GM12878 (cell line): ENCODE measurements around the gene VPS16. TPM values are rescaled to one million over a fixed set of nuclear protein-coding genes. Genes with fewer than 3 reads are reported as not detected.

ENCODE experiments used
- ASH2L ChIP-seq: fragments of 300-600, 200-600 bp; sonication (generic); IDR thresholded peaks from 2 replicates; pipeline ENCODE4 v1.6.1; 2017; ENCODE audit warnings: low read depth, mild to moderate bottlenecking, borderline replicate concordance
- CBX5 ChIP-seq: sonication (generic); IDR thresholded peaks from 2 replicates; pipeline ENCODE4 v1.6.1; 2016; ENCODE audit warnings: low read depth, moderate library complexity, mild to moderate bottlenecking, inconsistent platforms
- CEBPB ChIP-seq, 2 experiments: fragments of 150-350 bp in 1 of 2; IDR thresholded peaks; 2 replicates each; pipeline ENCODE4 v1.6.1; 2012 to 2014; ENCODE audit warnings: low read depth in 2 of 2, low read length in 2 of 2, borderline replicate concordance in 1 of 2, inconsistent platforms in 1 of 2
- CHD1 ChIP-seq: IDR thresholded peaks from 2 replicates; pipeline ENCODE4 v1.6.1; 2012; ENCODE audit warnings: low read depth, low read length, improper control_type of control experiment
- CREM ChIP-seq: IDR thresholded peaks from 2 replicates; pipeline ENCODE4 v1.6.1; 2014; ENCODE audit warnings: antibody characterized with exemption, low read depth
- EED ChIP-seq: sonication (generic); IDR thresholded peaks from 2 replicates; pipeline ENCODE4 v1.6.1; 2016; ENCODE audit warnings: antibody characterized with exemption, low read depth
- HDAC2 ChIP-seq: fragments of 200-600 bp; sonication (generic); IDR thresholded peaks from 2 replicates; pipeline ENCODE4 v1.6.1; 2017
- JUNB ChIP-seq: IDR thresholded peaks from 2 replicates; pipeline ENCODE4 v1.6.1; 2016; ENCODE audit warnings: antibody characterized with exemption, mild to moderate bottlenecking
- KLF5 ChIP-seq: fragments of 450-650 bp; IDR thresholded peaks from 2 replicates; pipeline ENCODE4 v1.6.1; 2014; ENCODE audit warnings: mild to moderate bottlenecking; ENCODE audit not compliant: partially characterized antibody
- MEF2B ChIP-seq: fragments of 450-650 bp; IDR thresholded peaks from 2 replicates; pipeline ENCODE4 v1.6.1; 2018; ENCODE audit warnings: mild to moderate bottlenecking, moderate library complexity; ENCODE audit not compliant: partially characterized antibody, poor library complexity, severe bottlenecking
- MXI1 ChIP-seq: fragments of 150-350 bp; IDR thresholded peaks from 2 replicates; pipeline ENCODE4 v1.6.1; 2011; ENCODE audit warnings: low read depth, mild to moderate bottlenecking, inconsistent platforms, low read length, improper control_type of control experiment
- NRF1 ChIP-seq: conservative IDR thresholded peaks from 2 replicates; pipeline ENCODE4 v1.6.1; 2011; ENCODE audit warnings: mild to moderate bottlenecking, low read depth, low read length, improper control_type of control experiment
- POU2F2 ChIP-seq: IDR thresholded peaks from 3 replicates; pipeline ENCODE4 v1.6.1; 2011; ENCODE audit warnings: low read depth, mild to moderate bottlenecking, low read length, borderline replicate concordance
- SPI1 ChIP-seq: IDR thresholded peaks from 2 replicates; pipeline ENCODE4 v1.6.1; 2011; ENCODE audit warnings: low read depth, mild to moderate bottlenecking, low read length, moderate library complexity, borderline replicate concordance; ENCODE audit not compliant: insufficient read depth
- SUZ12 ChIP-seq: fragments of 200-600 bp; sonication (generic); IDR thresholded peaks from one replicate; pipeline ENCODE4 v1.6.1; 2018; ENCODE audit warnings: antibody characterized with exemption, mild to moderate bottlenecking; ENCODE audit not compliant: unreplicated experiment
- TARDBP ChIP-seq: IDR thresholded peaks from 2 replicates; pipeline ENCODE4 v1.6.1; 2016; ENCODE audit warnings: borderline replicate concordance
- ZNF207 ChIP-seq: fragments of 450-650 bp; IDR thresholded peaks from 2 replicates; pipeline ENCODE4 v1.6.1; 2014; ENCODE audit warnings: antibody characterized with exemption, mild to moderate bottlenecking, borderline replicate concordance
- ZNF217 ChIP-seq: fragments of 450-650 bp; IDR thresholded peaks from 2 replicates; pipeline ENCODE4 v1.6.1; 2017; ENCODE audit warnings: antibody characterized with exemption, mild to moderate bottlenecking
- polyA plus RNA-seq, 11 experiments: library from polyadenylated mRNA; depleted of rRNA in 4 of 11; unstranded in 6 of 11; stranded (reverse) in 5 of 11; fragments of >200 nt; fragmentation: Nextera tagmentation in 4 of 11; fragmentation: Illumina TruSeq in 1 of 11; extraction: Ambion mirVana in 4 of 11; extraction: Trizol in 1 of 11; gene quantifications; 1 replicate in 1 of 11; 2 replicates in 10 of 11; pipeline versions ENCODE4 v1.2.1 to v1.2.3, GENCODE V29; 2011 to 2016; ENCODE audit warnings: inconsistent platforms in 2 of 11, missing spikeins in 2 of 11, low read depth in 1 of 11
- total RNA-seq, 4 experiments: library from RNA; depleted of rRNA in 3 of 4; stranded (reverse); fragments of >200 nt in 3 of 4; fragmentation: Illumina TruSeq in 1 of 4; extraction: Trizol in 1 of 4; gene quantifications; 2 replicates each; pipeline versions ENCODE4 v1.2.1 to v1.2.3, GENCODE V29; 2013 to 2021
- TF ChIP-seq, protein P1 (sequence below): fragments of 450-650 bp; IDR thresholded peaks from 2 replicates; pipeline ENCODE4 v1.6.1; 2017; ENCODE audit warnings: antibody characterized with exemption, mild to moderate bottlenecking, moderate library complexity
- TF ChIP-seq, protein P2 (sequence below): fragments of 450-650 bp; formaldehyde crosslinking; IDR thresholded peaks from 2 replicates; pipeline ENCODE4 v1.4.0; 2020; ENCODE audit warnings: mild to moderate bottlenecking, moderate library complexity
- TF ChIP-seq, protein P3 (sequence below): fragments of 450-650 bp; IDR thresholded peaks from 2 replicates; pipeline ENCODE4 v1.6.1; 2016; ENCODE audit warnings: mild to moderate bottlenecking, moderate library complexity, borderline replicate concordance

VPS16 gene
- total and polyA plus RNA-seq, 10 of the 15 experiments (the other 5 are each of a cell fraction or from before 2014, with no cell fraction given) = 8.4 to 37.5 (median 26.4) TPM

DNA sequence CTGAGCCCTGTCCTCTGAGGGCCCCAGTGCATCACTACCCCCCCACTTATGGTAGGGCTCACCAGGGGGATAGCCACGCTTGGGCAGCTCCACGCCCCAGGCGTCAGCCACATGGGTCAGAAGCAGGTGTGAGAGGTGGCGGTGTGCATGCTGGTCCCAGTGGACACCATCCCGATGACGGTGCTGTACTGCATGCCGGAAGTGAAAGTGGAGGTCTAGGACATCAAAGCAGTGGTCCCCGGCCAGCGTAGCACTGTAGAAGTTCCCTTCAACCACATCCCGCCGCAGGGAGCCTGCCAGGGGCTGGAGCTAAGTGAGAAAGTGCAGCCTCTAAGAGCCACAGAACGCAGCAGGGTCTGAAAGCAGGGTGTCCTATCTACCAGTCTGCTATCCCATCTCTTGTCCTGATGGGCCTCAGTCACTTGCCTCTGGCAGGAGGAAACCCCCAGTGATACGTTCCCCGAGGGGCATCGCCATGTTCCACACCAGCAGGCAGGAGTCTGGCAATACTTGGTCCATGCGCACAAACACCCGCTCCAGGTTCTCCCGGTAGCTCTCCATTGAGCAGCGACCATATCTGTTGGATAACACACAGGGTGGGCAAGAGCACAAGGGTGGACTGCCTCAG, 2.3 kb upstream of the VPS16 start (continued):
- TF ChIP-seq, protein P1, sequence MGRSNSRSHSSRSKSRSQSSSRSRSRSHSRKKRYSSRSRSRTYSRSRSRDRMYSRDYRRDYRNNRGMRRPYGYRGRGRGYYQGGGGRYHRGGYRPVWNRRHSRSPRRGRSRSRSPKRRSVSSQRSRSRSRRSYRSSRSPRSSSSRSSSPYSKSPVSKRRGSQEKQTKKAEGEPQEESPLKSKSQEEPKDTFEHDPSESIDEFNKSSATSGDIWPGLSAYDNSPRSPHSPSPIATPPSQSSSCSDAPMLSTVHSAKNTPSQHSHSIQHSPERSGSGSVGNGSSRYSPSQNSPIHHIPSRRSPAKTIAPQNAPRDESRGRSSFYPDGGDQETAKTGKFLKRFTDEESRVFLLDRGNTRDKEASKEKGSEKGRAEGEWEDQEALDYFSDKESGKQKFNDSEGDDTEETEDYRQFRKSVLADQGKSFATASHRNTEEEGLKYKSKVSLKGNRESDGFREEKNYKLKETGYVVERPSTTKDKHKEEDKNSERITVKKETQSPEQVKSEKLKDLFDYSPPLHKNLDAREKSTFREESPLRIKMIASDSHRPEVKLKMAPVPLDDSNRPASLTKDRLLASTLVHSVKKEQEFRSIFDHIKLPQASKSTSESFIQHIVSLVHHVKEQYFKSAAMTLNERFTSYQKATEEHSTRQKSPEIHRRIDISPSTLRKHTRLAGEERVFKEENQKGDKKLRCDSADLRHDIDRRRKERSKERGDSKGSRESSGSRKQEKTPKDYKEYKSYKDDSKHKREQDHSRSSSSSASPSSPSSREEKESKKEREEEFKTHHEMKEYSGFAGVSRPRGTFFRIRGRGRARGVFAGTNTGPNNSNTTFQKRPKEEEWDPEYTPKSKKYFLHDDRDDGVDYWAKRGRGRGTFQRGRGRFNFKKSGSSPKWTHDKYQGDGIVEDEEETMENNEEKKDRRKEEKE = no peak
- TF ChIP-seq MXI1 (no peak), TARDBP (no peak), POU2F2 (no peak), EED (peak; percentile 48; the same call in 1 of the 2 replicates), CEBPB (IDR thresholded peaks at IDR 0.05; ENCODE audit: borderline replicate concordance in 1 of 2, low read depth in 2 of 2, low read length in 2 of 2) (no peak), ZNF207 (no peak), ASH2L (no peak), NRF1 (no peak), SPI1 (peak; percentile 42; the same call in 1 of the 2 replicates), CBX5 (no peak), KLF5 (no peak), MEF2B (peak; percentile 49), CREM (no peak; the same call in 1 of the 2 replicates), JUNB (no peak), HDAC2 (no peak), CHD1 (no peak), SUZ12 (no peak), ZNF217 (no peak)
- TF ChIP-seq, protein P2, sequence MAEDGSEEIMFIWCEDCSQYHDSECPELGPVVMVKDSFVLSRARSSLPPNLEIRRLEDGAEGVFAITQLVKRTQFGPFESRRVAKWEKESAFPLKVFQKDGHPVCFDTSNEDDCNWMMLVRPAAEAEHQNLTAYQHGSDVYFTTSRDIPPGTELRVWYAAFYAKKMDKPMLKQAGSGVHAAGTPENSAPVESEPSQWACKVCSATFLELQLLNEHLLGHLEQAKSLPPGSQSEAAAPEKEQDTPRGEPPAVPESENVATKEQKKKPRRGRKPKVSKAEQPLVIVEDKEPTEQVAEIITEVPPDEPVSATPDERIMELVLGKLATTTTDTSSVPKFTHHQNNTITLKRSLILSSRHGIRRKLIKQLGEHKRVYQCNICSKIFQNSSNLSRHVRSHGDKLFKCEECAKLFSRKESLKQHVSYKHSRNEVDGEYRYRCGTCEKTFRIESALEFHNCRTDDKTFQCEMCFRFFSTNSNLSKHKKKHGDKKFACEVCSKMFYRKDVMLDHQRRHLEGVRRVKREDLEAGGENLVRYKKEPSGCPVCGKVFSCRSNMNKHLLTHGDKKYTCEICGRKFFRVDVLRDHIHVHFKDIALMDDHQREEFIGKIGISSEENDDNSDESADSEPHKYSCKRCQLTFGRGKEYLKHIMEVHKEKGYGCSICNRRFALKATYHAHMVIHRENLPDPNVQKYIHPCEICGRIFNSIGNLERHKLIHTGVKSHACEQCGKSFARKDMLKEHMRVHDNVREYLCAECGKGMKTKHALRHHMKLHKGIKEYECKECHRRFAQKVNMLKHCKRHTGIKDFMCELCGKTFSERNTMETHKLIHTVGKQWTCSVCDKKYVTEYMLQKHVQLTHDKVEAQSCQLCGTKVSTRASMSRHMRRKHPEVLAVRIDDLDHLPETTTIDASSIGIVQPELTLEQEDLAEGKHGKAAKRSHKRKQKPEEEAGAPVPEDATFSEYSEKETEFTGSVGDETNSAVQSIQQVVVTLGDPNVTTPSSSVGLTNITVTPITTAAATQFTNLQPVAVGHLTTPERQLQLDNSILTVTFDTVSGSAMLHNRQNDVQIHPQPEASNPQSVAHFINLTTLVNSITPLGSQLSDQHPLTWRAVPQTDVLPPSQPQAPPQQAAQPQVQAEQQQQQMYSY = no peak
- TF ChIP-seq, protein P3, sequence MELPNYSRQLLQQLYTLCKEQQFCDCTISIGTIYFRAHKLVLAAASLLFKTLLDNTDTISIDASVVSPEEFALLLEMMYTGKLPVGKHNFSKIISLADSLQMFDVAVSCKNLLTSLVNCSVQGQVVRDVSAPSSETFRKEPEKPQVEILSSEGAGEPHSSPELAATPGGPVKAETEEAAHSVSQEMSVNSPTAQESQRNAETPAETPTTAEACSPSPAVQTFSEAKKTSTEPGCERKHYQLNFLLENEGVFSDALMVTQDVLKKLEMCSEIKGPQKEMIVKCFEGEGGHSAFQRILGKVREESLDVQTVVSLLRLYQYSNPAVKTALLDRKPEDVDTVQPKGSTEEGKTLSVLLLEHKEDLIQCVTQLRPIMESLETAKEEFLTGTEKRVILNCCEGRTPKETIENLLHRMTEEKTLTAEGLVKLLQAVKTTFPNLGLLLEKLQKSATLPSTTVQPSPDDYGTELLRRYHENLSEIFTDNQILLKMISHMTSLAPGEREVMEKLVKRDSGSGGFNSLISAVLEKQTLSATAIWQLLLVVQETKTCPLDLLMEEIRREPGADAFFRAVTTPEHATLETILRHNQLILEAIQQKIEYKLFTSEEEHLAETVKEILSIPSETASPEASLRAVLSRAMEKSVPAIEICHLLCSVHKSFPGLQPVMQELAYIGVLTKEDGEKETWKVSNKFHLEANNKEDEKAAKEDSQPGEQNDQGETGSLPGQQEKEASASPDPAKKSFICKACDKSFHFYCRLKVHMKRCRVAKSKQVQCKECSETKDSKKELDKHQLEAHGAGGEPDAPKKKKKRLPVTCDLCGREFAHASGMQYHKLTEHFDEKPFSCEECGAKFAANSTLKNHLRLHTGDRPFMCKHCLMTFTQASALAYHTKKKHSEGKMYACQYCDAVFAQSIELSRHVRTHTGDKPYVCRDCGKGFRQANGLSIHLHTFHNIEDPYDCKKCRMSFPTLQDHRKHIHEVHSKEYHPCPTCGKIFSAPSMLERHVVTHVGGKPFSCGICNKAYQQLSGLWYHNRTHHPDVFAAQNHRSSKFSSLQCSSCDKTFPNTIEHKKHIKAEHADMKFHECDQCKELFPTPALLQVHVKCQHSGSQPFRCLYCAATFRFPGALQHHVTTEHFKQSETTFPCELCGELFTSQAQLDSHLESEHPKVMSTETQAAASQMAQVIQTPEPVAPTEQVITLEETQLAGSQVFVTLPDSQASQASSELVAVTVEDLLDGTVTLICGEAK = no peak
